ENCODE data around the gene MRPS35.

GRCh38 chr12:27672643-27673042 is 38.0 kb upstream of the MRPS35 start:
- TF ChIP-seq EZH2 (IDR thresholded peaks at IDR 0.05) = no peak
- TF ChIP-seq, protein P1, sequence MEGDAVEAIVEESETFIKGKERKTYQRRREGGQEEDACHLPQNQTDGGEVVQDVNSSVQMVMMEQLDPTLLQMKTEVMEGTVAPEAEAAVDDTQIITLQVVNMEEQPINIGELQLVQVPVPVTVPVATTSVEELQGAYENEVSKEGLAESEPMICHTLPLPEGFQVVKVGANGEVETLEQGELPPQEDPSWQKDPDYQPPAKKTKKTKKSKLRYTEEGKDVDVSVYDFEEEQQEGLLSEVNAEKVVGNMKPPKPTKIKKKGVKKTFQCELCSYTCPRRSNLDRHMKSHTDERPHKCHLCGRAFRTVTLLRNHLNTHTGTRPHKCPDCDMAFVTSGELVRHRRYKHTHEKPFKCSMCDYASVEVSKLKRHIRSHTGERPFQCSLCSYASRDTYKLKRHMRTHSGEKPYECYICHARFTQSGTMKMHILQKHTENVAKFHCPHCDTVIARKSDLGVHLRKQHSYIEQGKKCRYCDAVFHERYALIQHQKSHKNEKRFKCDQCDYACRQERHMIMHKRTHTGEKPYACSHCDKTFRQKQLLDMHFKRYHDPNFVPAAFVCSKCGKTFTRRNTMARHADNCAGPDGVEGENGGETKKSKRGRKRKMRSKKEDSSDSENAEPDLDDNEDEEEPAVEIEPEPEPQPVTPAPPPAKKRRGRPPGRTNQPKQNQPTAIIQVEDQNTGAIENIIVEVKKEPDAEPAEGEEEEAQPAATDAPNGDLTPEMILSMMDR (IDR thresholded peaks at IDR 0.05) = no peak
- no peak for TF ChIP-seq EZH2phosphoT487 (IDR thresholded peaks at IDR 0.05)

All from neural progenitor cell (in vitro differentiated cells).